Prostate gland (tissue), 2 donors: Measurements from ENCODE around the gene TYW5. TPM values are rescaled to one million over a fixed set of nuclear protein-coding genes. Genes with fewer than 3 reads are reported as not detected.

Experiments
- DNase-seq: peaks from one replicate; pipeline ENCODE4 v3.0.0-alpha.2; 2019; ENCODE audit warnings: low spot score
- H3K27ac ChIP-seq, 2 donors: fragments of 200-600 bp; sonication (generic); 2 replicates each; pipeline ENCODE4 v1.5.1; 2017 to 2019
- H3K27me3 ChIP-seq: fragments of 200-600 bp; sonication (generic); replicated peaks from 2 replicates; pipeline ENCODE4 v1.5.1; 2019; ENCODE audit not compliant: insufficient read depth
- H3K36me3 ChIP-seq, 2 donors: fragments of 200-600 bp; sonication (generic); 1 replicate in 1 of 2; 2 replicates in 1 of 2; pipeline versions ENCODE4 v1.5.1 to v1.8.1; 2017 to 2019
- H3K4me1 ChIP-seq: fragments of 200-600 bp; sonication (generic); replicated peaks from 2 replicates; pipeline ENCODE4 v1.5.1; 2019
- H3K4me3 ChIP-seq, 2 donors: fragments of 200-600 bp; sonication (generic); 2 replicates each; pipeline ENCODE4 v1.5.1; 2017 to 2019
- H3K9me3 ChIP-seq: fragments of 200-600 bp; sonication (generic); 2 replicates; pipeline ENCODE4 v1.5.1; 2017
- CTCF ChIP-seq, 4 experiments: fragments of 200-600 bp in 2 of 4; fragments of 450-650 bp in 2 of 4; sonication (generic) in 2 of 4; IDR thresholded peaks; 1 replicate in 3 of 4; 2 replicates in 1 of 4; pipeline ENCODE4 v1.5.1; 2016 to 2019; ENCODE audit warnings: antibody characterized with exemption in 4 of 4, mild to moderate bottlenecking in 2 of 4, moderate library complexity in 2 of 4
- POLR2A ChIP-seq: fragments of 450-650 bp; IDR thresholded peaks from one replicate; pipeline ENCODE4 v1.6.1; 2016; ENCODE audit warnings: antibody characterized with exemption, mild to moderate bottlenecking
- POLR2AphosphoS5 ChIP-seq: sonication (generic); formaldehyde crosslinking; IDR thresholded peaks from one replicate; pipeline ENCODE4 v1.6.1; 2017; ENCODE audit warnings: antibody characterized with exemption
- WGBS: methylation state at CpG from one replicate; pipeline ENCODE4 v1.1.5; 2018; 5-methylcytosine and 5-hydroxymethylcytosine counted together
- intact Hi-C: fragments of 100-400 bp; cut with DNase I; formaldehyde crosslinking; loops from one replicate; pipeline ENCODE4 v1.14.2; 2022
- total RNA-seq, 2 donors: library from RNA; depleted of rRNA; stranded (reverse); fragments of >200 nt; gene quantifications; one replicate each; pipeline ENCODE4 v1.1.0, GENCODE V29; 2016

TYW5 gene
- total RNA-seq, 2 donors from 2014 or later: 7.3 to 7.5 TPM

GRCh38 chr2:199932312-199932855 lies 22.9 kb downstream of the TYW5 start:
- intact Hi-C loops: no loop called here
- Histone ChIP-seq H3K9me3 (no peaks in the 10 kb centered on the region), H3K4me3 (no peak overlapping the region), H3K27ac (no peak overlapping the region), H3K36me3 (no peaks in the 10 kb centered on the region), H3K27me3 (no peaks in the 10 kb centered on the region), H3K4me1 (no peaks in the 10 kb centered on the region)
- DNase-seq: no peak
- no peak for TF ChIP-seq POLR2AphosphoS5
- TF ChIP-seq POLR2A: no peak
- no peak for TF ChIP-seq CTCF (IDR thresholded peaks at IDR 0.05)
- WGBS: 76% methylated on average over 4 of the region's 4 CpGs

- intact Hi-C loops: no loop called here
- Histone ChIP-seq H3K4me1 (no peaks in the 10 kb centered on the region), H3K36me3 (no peaks in the 10 kb centered on the region), H3K4me3 (no peak overlapping the region), H3K27me3 (no peaks in the 10 kb centered on the region), H3K9me3 (no peaks in the 10 kb centered on the region), H3K27ac (no peak overlapping the region)
- no peak for DNase-seq
- WGBS: 61% methylated on average over 2 of the region's 2 CpGs
- TF ChIP-seq CTCF (IDR thresholded peaks at IDR 0.05) (no peak), POLR2AphosphoS5 (no peak), POLR2A (no peak)
Observed at GRCh38 chr2:199929262-199929661, 26.0 kb downstream of the TYW5 start.

- TF ChIP-seq CTCF (IDR thresholded peaks at IDR 0.05) (no peak), POLR2AphosphoS5 (no peak), POLR2A (no peak)
- Histone ChIP-seq H3K27me3 (no peaks in the 10 kb centered on the region), H3K4me1 (no peaks in the 10 kb centered on the region), H3K36me3 (no peaks in the 10 kb centered on the region), H3K4me3 (no peak overlapping the region), H3K27ac (no peak overlapping the region), H3K9me3 (no peaks in the 10 kb centered on the region)
- intact Hi-C loops: no loop called here
- no peak for DNase-seq
Observed at GRCh38 chr2:199928626-199929025, 26.7 kb downstream of the TYW5 start.

GRCh38 chr2:199928226-199928625 lies 27.1 kb downstream of the TYW5 start:
- Histone ChIP-seq H3K4me3 (no peak overlapping the region), H3K9me3 (no peaks in the 10 kb centered on the region), H3K36me3 (no peaks in the 10 kb centered on the region), H3K27me3 (no peaks in the 10 kb centered on the region), H3K27ac (no peak overlapping the region), H3K4me1 (no peaks in the 10 kb centered on the region)
- intact Hi-C loops: no loop called here
- no peak for DNase-seq
- no peak for TF ChIP-seq CTCF (IDR thresholded peaks at IDR 0.05)
- no peak for TF ChIP-seq POLR2A
- no peak for TF ChIP-seq POLR2AphosphoS5
- WGBS: 58% methylated on average over 2 of the region's 2 CpGs

GRCh38 chr2:199926806-199927205 lies 28.5 kb downstream of the TYW5 start:
- no peaks in the 10 kb centered on the region for H3K36me3 ChIP-seq
- DNase-seq: no peak
- no peaks in the 10 kb centered on the region for H3K4me1 ChIP-seq
- no peak overlapping the region for H3K4me3 ChIP-seq
- 16% methylated on average over 1 of the region's 1 CpG for WGBS
- intact Hi-C loops: no loop called here
- H3K27ac ChIP-seq: no peak overlapping the region
- H3K27me3 ChIP-seq: no peaks in the 10 kb centered on the region
- TF ChIP-seq POLR2A (no peak), POLR2AphosphoS5 (no peak), CTCF (IDR thresholded peaks at IDR 0.05) (no peak)
- no peaks in the 10 kb centered on the region for H3K9me3 ChIP-seq
